Hematopoietic multipotent progenitor cell treated with erythropoietin and hydrocortisone succinate and interleukin-3 and kit ligand, for 15 days (in vitro differentiated cells): Measurements from ENCODE around the gene NEUROD1.

Experiments used
- DNase-seq: peaks from one replicate; pipeline ENCODE4 v3.0.0-alpha.2; 2015; ENCODE audit warnings: low spot score

Gene NEUROD1

DNA sequence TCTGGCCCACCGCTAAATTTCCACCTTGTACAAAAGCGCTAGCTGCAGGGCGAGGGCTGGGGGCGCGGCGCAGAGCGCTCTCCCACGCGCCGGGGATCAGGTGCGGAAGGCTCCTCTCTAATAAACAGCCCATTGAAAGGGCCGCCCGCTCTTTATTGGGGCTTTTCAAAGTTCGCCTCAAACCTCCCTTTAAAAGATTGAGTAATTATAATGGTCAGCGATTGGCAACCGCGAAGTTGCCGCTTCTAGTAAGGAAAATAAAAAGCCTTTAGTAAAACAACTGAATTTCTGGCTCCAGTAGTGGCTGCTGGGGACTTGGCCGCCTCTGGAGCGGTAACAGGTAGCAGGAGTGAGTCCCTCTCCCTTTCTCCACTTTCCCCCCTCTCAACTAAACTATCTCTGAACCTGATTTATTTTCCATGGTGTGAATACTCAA, 755 bp downstream of the NEUROD1 start:
- DNase-seq: no peak

DNA sequence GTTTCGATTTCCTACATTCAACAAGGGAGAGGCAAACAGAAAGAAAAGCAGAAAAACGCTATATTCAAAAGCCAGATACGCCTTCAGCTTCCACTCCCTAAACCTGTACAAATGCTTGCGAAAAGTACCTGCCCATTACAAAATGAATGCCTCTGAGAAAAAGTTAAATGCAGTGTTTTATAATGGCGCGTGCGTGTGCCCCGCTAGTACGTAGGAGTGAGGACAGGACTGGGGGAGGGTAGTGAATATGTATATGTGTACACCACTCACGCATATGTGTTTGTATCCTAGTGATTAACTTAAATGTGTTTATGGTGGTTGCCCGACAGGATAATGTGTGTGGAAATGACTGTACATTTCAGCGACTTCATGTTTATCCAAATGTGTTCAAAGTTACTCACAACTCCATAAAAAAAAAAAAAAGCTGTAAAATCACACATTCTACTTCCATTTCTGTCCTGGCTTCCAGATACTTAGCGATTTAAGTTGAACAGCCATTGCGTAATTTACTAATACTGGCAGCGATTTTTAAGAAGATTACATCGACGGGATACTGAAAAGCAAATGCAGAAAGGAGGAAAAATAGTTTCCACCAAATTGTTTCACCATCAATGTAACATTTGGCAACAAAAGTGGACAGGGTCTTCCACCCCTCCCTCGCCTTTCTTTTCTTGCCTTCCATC, 1.3 kb downstream of the NEUROD1 start:
- DNase-seq: no peak

DNA sequence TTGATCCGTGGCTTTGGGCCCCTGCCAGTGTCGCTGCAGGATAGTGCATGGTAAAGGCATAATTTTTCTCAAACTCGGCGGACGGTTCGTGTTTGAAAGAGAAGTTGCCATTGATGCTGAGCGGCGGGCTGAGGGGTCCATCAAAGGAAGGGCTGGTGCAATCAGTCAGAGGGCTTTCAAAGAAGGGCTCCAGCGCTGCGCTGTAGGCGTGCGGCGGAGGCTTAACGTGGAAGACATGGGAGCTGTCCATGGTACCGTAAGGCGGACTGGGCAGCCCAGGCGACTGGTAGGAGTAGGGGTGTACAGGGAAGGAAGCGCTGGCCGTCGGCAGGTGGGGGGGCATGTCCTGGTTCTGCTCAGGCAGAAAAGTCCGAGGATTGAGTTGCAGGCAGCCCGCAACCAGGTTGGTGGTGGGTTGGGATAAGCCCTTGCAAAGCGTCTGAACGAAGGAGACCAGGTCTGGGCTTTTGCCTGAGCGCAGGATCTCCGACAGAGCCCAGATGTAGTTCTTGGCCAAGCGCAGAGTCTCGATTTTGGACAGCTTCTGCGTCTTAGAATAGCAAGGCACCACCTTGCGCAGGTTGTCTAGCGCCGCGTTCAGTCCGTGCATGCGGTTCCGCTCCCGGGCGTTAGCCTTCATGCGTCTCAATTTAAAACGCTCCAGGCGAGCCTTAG, 2.3 kb downstream of the NEUROD1 start:
- DNase-seq: no peak

DNA sequence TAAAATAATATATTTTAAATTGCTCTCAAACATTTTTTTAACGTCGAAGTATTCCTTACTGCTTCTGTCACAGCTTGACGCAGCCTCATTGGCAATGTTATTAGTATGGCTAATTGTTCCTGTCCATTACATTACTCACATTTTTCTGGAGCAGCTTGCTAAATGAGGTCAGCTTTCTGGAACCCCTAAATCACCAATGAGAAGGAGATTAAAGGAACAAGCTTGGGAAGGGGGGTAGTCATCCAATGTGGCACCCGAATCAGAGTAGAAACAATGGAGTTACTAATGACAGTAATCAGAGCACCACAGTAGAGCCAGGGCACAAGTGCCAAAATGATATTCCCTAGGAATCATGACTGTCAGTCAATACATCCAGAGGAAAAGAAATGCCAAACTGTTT, 5.1 kb downstream of the NEUROD1 start:
- no peak for DNase-seq

DNA sequence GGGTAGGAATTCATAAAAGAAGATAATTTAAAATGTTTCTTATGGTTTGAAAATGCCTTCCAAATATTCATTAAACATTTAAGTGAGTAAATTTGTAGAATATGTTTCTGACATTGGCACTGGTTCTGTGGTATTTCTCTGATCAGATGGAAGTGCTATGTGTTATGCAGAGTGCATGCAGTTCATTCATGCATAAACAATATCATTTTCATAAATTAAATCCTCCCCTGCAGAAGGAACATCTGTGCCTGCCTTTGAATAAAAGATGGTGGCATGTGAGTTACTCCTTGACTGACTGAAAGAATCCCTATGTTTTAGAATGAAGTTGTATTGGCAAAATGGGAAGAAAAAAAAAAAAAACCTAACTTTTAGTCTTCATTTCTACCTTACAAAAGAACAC, 5.9 kb downstream of the NEUROD1 start:
- no peak for DNase-seq

DNA sequence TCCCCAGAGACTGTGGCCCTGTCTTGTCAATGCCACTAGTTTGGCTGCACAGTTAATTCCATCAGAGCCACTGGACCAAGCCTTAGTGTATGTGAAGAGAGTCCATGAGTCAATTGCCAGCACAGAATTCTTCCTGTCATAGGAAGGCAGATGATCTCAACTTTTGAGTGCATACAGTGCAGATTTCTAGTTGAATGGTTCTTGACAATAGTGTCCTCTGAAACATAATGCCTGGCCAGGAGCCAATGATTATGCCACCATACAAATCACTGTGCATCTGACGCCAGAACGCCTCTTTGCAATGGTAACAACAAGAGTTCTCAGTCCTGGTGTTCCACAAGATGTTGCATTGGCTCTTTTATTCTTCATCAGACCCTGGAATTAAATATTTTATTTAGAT, 7.1 kb downstream of the NEUROD1 start:
- DNase-seq: no peak

DNA sequence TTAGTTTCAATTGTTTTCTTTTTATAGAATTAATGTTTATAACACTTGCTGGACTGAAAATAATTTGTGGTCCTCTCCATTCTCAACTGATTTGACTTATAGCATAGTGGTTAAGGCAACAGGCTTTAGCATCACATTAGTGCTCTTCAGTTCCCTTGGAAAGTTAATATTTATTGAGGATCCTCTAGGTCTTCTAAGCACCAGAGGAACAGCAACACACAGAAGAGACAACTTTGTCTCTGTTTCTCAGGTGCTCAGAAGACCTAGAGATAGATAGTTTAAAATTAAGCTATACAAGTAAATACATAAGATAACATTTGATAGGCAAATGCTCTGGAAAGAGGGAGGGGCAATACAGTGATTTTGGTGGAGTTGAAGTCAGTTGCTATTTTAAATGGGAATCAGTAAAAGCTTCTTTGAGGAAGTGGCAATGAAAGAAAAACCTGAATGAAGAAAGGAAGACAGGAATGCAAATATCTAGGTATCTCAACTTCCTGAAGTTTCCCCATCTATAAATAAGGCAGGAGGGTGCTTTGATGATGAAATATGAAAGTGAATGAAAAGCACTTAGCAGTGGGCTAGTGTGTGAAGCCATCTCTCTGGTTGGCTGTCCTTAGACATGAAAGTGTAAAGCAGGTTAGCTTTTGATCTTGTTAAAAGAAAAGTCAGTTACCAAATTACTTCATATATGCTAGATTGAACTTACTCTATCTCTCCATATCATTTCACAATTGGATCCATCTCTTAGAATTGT, 7.9 kb downstream of the NEUROD1 start:
- DNase-seq: no peak

DNA sequence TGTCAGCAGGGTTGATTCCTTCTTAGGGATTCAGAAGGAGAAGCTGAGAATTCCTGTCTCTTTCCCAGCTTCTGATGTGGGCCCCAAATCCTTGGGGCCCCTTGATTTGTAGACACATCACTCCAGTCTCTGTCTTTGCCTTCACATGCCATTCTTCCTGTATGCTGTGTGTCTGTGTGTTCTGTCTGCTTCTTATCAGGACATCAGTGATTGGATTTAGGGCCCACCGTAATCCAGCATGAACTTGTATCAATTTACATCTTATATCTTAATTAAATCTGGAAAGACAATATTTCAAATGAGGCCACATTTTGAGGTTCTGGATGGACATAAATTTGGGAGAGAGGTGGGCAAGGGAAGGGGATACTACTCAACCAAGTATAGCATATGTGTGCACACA, 9.7 kb downstream of the NEUROD1 start:
- DNase-seq: no peak

DNA sequence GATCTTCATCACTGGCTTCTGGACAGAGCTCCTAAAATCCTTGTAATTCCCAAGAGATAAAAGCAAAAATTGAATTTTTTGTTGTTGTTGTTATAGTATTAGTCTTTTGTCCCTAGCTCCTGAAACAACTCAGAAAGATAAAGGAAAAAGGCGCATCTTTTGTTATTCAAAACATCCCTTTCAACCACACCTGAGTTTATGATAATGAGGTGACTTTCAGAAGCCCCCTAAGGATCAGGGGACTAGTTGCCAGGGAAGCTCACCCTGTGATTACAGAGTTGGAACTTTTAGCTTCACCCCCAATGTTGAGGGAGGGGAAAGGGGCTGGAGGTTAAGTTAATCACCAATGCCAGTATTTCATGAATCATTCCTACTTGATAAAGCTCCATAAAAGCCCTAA, 13.1 kb downstream of the NEUROD1 start:
- DNase-seq: no peak

DNA sequence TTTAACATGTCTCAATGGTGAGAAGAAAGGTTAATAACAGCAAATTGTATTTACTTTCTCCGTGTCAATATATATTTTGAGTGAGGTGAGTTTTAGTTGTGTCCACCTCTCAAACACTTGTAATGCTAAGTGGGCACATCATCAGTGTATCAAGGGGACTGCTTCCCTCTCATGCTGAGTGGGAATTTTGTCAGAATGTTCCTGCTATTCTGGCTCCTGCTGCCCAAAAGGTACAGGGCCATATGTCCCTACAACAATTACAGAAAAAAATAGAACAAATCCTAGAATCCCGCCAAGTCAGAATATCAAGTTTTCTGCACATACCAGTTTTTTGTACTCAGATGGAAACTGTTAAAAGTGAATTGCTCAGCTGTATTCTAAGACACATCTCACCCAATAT, 18.0 kb downstream of the NEUROD1 start:
- DNase-seq: no peak

DNA sequence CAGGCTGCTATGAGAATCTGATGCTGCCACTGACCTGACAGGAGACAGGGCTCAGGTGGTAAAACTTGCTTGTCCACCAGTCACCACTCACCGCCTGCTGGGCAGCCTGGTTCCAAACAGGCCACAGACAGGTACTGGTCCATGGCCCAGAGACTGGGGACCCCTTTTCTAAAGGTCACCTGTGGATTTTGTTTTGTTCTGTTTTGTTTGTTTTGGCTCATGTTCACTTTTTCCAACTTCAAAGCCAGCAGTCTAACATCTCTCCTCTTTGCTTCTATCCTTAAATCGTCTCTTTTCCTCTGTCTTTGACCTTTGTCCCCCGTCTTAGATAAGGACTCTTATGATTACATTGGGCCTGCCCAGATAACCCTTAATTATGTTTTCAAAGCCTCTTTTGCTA, 20.1 kb downstream of the NEUROD1 start:
- no peak for DNase-seq

DNA sequence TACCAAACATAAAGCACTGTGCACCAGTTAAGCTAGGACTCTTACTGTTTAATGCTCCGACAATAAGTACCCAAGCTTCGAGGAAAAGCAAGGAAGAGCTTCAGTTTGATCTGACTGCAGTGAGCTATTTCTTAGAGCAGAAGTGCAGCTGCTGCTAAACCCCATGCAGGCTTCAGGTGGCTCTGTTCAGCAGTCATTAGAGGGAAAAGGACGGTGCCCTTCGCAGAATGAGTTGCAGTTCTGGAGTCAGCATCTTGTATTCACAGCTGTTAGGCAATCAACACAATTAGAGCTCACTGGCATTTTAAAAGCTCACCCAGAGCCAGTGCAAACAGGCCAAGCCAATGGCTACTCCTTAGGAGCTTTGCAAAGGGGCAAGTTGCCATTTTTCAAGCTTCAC, 21.9 kb downstream of the NEUROD1 start:
- DNase-seq: no peak

DNA sequence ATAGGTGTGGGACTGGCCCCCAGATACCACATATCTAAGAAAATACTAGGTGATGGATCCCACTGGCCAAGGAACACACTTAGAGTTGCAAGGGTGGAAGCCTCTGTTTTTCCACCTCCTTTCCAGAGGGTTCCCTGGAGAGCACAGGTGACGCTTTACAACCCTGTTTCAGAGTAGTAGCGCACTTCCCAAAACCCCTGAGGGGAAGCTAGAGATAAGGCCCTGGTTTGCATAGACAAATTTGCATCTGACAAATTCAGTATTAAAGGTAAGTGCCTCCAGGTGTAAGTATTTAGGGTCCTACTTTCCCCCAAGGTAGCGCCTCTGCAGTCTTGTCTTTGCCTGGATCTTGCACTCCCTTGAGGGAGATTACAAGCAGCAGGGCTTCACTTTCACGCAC, 22.9 kb downstream of the NEUROD1 start:
- no peak for DNase-seq

DNA sequence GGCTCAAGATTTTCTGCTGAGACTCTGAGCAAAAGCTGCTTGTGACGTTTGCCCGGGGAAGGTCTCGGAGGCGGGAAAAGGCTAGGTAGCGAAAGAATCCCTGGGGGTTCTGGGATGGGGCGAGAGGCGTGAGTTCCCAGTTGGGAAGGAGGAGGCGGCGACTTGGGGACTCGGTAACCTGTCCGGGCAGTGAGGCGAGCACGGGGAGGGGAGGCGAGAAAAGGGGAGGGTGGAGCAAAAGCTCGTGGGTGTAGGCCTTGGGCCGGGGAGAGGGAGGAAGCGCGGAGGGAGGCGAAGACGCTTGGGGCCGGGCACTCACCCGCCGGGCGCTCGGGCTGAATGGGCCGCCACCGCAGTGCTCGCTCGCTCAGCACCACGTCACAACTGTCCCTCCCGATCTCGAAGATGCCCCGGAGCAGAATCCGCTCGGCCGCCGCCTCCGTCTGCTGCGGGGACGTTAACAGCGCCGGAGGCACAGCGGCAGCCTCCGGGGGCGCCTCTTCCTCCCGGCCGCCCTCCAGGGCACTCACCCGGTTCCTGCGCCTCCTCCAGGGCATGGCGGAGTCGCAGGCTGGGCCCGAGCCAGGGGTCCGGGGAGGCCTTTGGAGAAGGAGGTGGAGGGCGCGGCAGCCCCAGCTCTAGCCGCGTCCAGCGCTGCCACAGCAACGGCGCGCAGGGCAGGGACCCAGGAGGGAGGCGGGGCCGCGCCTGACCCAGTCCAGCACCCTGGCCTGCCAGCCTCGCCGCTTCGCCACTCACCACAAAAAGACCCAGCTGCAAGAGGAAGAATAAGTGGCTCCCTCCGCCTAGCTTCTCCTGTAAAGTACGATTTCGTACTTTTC, 23.6 kb downstream of the NEUROD1 start, which contains the start of gene CERKL:
Gene CERKL, minus strand, starts transcription at position 656 of the 842 bp plus-strand sequence. Its CDS starts 99 bp downstream, at position 557.
- DNase-seq: no peak

DNA sequence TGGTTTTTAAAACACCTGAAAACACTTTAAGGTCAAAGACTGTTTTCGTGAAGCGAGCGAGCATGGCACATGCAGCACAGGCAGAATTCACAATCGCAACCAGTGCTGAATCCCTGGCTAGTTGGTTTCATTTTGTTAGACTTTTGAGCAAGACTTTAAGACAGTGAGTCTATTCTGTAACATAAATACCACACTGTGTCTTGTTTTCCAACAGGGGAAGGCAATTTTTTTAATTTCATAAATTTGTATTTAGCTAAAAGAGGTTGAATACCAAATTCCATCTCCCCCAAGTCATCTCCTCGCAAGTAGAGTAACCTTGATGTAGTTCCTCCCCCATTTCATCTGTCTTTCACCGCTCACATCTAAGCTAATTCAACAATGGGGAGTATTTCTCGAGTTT, 24.8 kb downstream of the NEUROD1 start:
- DNase-seq: no peak

DNA sequence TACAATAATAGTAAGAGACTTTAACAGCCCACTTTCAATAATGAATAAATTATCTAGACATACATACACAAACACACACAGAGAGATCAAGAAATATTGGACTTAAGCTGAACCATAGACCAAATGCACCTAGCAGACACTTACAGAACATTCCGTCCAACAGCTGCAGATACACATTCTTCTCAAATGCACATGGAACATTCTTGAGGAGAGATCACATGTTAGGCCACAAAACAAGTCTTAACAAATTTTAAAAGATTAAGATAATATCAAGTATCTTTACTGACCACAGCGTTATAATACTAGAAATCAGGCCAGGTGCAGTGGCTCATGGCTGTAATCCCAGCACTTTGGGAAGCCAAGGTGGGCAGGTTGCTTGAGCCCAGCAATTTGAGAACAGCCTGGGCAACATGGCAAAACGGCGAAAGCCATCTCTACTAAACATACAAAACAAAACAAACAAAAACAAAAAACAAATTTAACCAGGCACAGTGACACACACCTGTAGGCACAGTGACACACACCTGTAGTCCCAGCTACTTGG, 30.8 kb downstream of the NEUROD1 start:
- no peak for DNase-seq

DNA sequence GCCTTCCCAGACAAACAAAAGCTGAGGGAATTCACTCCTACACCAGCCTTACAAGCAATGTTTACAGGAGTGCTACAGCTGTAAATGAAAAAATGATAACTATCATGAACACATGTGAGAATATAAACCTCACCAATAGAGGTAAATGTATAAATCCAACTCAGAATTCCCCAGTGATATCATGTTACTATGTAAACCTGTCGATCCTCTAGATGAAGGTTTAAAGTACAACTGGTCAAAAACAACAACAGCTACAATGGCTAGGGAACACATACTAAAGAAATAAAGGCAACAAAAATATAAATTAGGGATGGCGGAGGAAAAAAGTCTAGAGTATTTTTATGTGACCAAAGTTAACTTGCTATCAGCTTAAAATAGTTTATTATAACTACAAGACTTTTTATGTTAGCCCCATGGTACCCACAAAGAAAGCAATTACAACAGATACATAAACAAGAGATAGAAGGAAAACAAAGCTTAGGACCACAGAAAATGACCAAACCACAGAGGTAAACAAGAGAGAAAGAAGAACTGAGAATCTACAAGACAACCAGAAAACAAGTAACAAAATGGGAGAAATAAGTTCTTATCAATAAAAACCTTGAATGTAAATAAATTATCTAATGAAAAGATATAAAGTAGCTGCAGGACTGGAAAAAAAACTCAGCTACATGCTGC, 31.7 kb downstream of the NEUROD1 start:
- DNase-seq: no peak

DNA sequence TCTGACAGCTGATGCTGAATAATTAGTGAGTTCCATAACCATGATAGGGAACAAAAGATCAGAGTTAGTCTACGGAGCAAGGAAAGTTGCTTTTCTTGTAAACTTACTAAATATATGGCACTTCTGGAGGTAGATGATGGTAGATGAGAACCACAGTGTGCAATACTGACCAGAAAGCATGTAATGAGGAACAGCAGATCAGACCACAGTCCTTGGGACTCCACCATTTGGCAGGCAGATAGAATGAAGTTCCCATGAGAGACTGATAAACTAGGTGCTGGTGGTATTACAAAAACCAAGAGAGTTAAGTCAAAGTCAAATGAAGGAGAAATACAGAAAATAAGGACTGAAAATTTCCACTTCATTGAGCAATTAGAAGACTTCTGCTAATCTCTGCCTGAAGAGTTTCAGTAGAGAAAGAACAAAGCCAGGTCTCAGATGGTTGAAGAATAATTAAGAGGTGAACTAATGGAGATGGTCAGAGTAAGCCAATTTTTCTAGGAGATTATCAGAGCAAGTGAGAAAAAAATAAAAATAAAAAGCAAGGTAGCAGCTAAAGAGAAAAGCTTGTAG, 33.8 kb downstream of the NEUROD1 start:
- DNase-seq: no peak

DNA sequence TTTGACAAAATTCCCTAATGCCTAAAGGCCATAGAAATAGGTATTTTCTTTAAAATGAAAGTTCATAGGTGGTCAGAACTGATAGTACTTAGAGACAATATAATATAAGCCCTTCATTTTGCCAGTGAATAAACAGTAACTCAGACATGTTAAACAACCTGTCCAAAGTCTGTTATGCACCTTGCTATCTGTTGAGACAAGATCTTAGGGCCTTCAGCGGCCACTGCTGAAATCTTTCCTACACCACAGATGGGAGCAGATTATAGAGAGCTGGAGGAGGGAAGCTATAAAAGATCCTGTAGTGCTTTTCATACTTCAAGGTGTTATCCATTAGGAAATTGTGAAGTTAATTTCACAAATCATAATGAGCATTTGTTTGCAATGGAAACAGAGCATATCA, 37.2 kb downstream of the NEUROD1 start:
- DNase-seq: no peak

DNA sequence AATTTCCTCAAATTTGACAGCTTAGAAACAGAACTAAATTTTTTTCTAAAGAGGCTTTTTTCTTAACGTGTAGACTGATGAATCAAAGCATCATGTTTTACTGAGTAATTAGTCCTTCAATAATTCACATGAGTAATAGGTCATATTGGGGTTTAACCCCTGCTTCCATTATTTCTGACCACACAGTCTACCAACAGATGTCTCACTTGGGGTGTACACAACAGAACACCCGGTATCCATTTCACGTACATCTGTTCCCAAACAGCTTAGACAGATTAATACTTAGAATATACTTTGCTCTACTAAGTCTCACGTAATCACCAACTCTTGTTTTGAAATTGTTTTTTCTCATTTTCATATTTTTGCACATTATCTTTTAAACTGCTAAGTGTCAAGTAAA, 38.2 kb downstream of the NEUROD1 start:
- DNase-seq: no peak

DNA sequence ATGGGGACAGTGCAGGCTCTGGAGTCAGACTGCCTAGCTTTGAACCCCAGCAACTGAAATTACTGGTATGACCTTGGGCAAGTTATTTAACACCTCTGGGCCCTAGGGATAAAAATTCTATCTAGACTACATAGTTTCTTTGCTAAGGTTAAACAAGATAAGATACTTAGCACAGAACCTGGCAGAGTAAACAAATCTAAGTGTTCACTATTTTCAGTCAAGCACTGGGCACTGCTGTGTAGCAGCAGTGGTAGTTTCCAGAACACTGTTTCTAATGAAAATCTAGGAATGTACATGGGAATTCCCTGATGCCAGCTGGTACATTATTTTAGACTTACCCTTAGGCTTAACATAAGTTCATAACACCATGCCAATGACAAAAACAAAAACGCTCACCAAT, 40.6 kb downstream of the NEUROD1 start:
- no peak for DNase-seq
